Ramos (cell line): ENCODE results near the gene PLEKHG5.

Source experiments
- in situ Hi-C: fragments of 300-500 bp; cut with MboI; formaldehyde crosslinking; loops from one replicate; pipeline ENCODE4 v1.14.3; 2022; ENCODE audit warnings: low sequenced_read_pairs; ENCODE audit not compliant: unreplicated experiment

Gene PLEKHG5

GRCh38 chr1:6498576-6499111 is 7.2 kb upstream of the PLEKHG5 start:
- in situ Hi-C loops: loop anchor here (25.0 kb wide), 2 partner anchors 139 to 714 kb away; no protein-coding TSS in a partner anchor

- in situ Hi-C loops: loop anchor here (25.0 kb wide), 2 partner anchors 139 to 714 kb away; no protein-coding TSS in a partner anchor
These were observed 6.6 kb upstream of the PLEKHG5 start for GRCh38 chr1:6497867-6498575.

GRCh38 chr1:6497215-6497866 is 5.9 kb upstream of the PLEKHG5 start:
- in situ Hi-C loops: loop anchor here (25.0 kb wide), 2 partner anchors 140 to 715 kb away; no protein-coding TSS in a partner anchor

- in situ Hi-C loops: loop anchor here (25.0 kb wide), 2 partner anchors 140 to 715 kb away; no protein-coding TSS in a partner anchor
These were observed 5.4 kb upstream of the PLEKHG5 start for GRCh38 chr1:6496890-6497214.

- in situ Hi-C loops: loop anchor here (25.0 kb wide), 2 partner anchors 141 to 716 kb away; no protein-coding TSS in a partner anchor
These were observed 4.9 kb upstream of the PLEKHG5 start for GRCh38 chr1:6496365-6496721.

GRCh38 chr1:6495540-6496364 is 4.3 kb upstream of the PLEKHG5 start:
- in situ Hi-C loops: loop anchor here (25.0 kb wide), 2 partner anchors 142 to 717 kb away; no protein-coding TSS in a partner anchor

- in situ Hi-C loops: loop anchor here (25.0 kb wide), 2 partner anchors 142 to 717 kb away; no protein-coding TSS in a partner anchor
These were observed 3.6 kb upstream of the PLEKHG5 start for GRCh38 chr1:6495041-6495441.

GRCh38 chr1:6494627-6495026 is 3.2 kb upstream of the PLEKHG5 start:
- in situ Hi-C loops: loop anchor here (25.0 kb wide), 2 partner anchors 143 to 718 kb away; no protein-coding TSS in a partner anchor

- in situ Hi-C loops: loop anchor here (25.0 kb wide), 2 partner anchors 143 to 718 kb away; no protein-coding TSS in a partner anchor
These were observed 2.4 kb upstream of the PLEKHG5 start for GRCh38 chr1:6493834-6494223.

- in situ Hi-C loops: loop anchor here (25.0 kb wide), 2 partner anchors 145 to 720 kb away; no protein-coding TSS in a partner anchor
These were observed 499 bp upstream of the PLEKHG5 start for GRCh38 chr1:6491966-6492365.

- in situ Hi-C loops: loop anchor here (25.0 kb wide), 2 partner anchors 146 to 721 kb away; no protein-coding TSS in a partner anchor
These were observed 402 bp downstream of the PLEKHG5 start for GRCh38 chr1:6491081-6491449.

- in situ Hi-C loops: loop anchor here (25.0 kb wide), 2 partner anchors 147 to 722 kb away; no protein-coding TSS in a partner anchor
These were observed 1.0 kb downstream of the PLEKHG5 start for GRCh38 chr1:6490181-6491080.

- in situ Hi-C loops: loop anchor here (25.0 kb wide), 2 partner anchors 148 to 723 kb away; no protein-coding TSS in a partner anchor
These were observed 1.7 kb downstream of the PLEKHG5 start for GRCh38 chr1:6489799-6490180.

- in situ Hi-C loops: loop anchor here (25.0 kb wide), 2 partner anchors 148 to 723 kb away; no protein-coding TSS in a partner anchor
These were observed 2.1 kb downstream of the PLEKHG5 start for GRCh38 chr1:6489383-6489765.

- in situ Hi-C loops: loop anchor here (25.0 kb wide), 2 partner anchors 149 to 724 kb away; no protein-coding TSS in a partner anchor
These were observed 2.7 kb downstream of the PLEKHG5 start for GRCh38 chr1:6488602-6489382.

GRCh38 chr1:6487804-6488484 is 3.5 kb downstream of the PLEKHG5 start:
- in situ Hi-C loops: loop anchor here (25.0 kb wide), 2 partner anchors 149 to 724 kb away; no protein-coding TSS in a partner anchor

- in situ Hi-C loops: loop anchor here (25.0 kb wide), 2 partner anchors 151 to 726 kb away; no protein-coding TSS in a partner anchor
These were observed 4.9 kb downstream of the PLEKHG5 start for GRCh38 chr1:6486433-6487011.
